Neural cell (in vitro differentiated cells): ENCODE measurements around the gene RAB17. TPM values are rescaled to one million over a fixed set of nuclear protein-coding genes. Genes with fewer than 3 reads are reported as not detected.

Experiments used
- H2AFZ ChIP-seq: fragments of 200-600, 300-800 bp; sonication (generic), shearing (Covaris generic); 2 replicates; pipeline ENCODE4 v1.6.0; 2014; ENCODE audit warnings: low read depth, mild to moderate bottlenecking, antibody characterized with exemption, low read length, moderate library complexity
- H3F3A ChIP-seq: fragments of 200-600 bp; shearing (Covaris generic); 2 replicates; pipeline ENCODE4 v1.6.1; 2016; ENCODE audit warnings: mild to moderate bottlenecking, moderate library complexity, mixed read lengths, antibody characterized with exemption, low read length; ENCODE audit not compliant: insufficient read depth, poor library complexity, severe bottlenecking
- H3K27ac ChIP-seq: fragments of 200-600, 300-800 bp; sonication (generic), shearing (Covaris generic); 2 replicates; pipeline ENCODE4 v1.5.1; 2014; ENCODE audit warnings: mild to moderate bottlenecking, low read length, moderate library complexity
- H3K27me3 ChIP-seq: fragments of 300-800, 200-600 bp; sonication (generic), shearing (Covaris generic); 2 replicates; pipeline ENCODE4 v1.6.0; 2014; ENCODE audit warnings: mild to moderate bottlenecking, low read depth, low read length, moderate library complexity; ENCODE audit not compliant: insufficient read depth
- H3K36me3 ChIP-seq: fragments of 300-800, 200-600 bp; sonication (generic), shearing (Covaris generic); 2 replicates; pipeline ENCODE4 v1.5.1; 2014; ENCODE audit warnings: mild to moderate bottlenecking, antibody characterized with exemption, low read length, moderate library complexity; ENCODE audit not compliant: insufficient read depth
- H3K4me2 ChIP-seq: fragments of 300-800, 200-600 bp; sonication (generic), shearing (Covaris generic); 2 replicates; pipeline ENCODE4 v1.6.0; 2014; ENCODE audit warnings: mild to moderate bottlenecking, low read length
- H3K4me3 ChIP-seq: fragments of 300-800, 200-600 bp; sonication (generic), shearing (Covaris generic); 2 replicates; pipeline ENCODE4 v1.5.1; 2014; ENCODE audit warnings: mild to moderate bottlenecking, low read length, moderate library complexity
- H3K79me2 ChIP-seq: fragments of 200-600 bp; shearing (Covaris generic); replicated peaks from 2 replicates; pipeline ENCODE4 v1.6.0; 2014; ENCODE audit warnings: mild to moderate bottlenecking, low read length, moderate library complexity; ENCODE audit not compliant: insufficient read depth
- H3K9ac ChIP-seq: fragments of 300-800, 200-600 bp; sonication (generic), shearing (Covaris generic); 2 replicates; pipeline ENCODE4 v1.6.1; 2016; ENCODE audit warnings: mild to moderate bottlenecking, low read length, mixed read lengths
- H3K9me2 ChIP-seq: fragments of 200-600 bp; shearing (Covaris generic); 2 replicates; pipeline ENCODE4 v1.6.1; 2016; ENCODE audit warnings: mild to moderate bottlenecking, low read length, mixed read lengths; ENCODE audit not compliant: insufficient read depth
- H3K9me3 ChIP-seq: fragments of 200-600, 300-800 bp; sonication (generic), shearing (Covaris generic); 2 replicates; pipeline ENCODE4 v1.6.1; 2016; ENCODE audit warnings: mild to moderate bottlenecking, mixed run types, low read length, moderate library complexity, mixed read lengths
- H4K20me1 ChIP-seq: fragments of 200-600 bp; shearing (Covaris generic); 2 replicates; pipeline ENCODE4 v1.6.1; 2016; ENCODE audit warnings: mild to moderate bottlenecking, mixed run types; ENCODE audit not compliant: insufficient read depth
- EP300 ChIP-seq: fragments of 450-650 bp; conservative IDR thresholded peaks from 2 replicates; pipeline ENCODE4 v1.6.1; 2014; ENCODE audit warnings: antibody characterized with exemption, mild to moderate bottlenecking, moderate library complexity; ENCODE audit not compliant: poor library complexity, severe bottlenecking
- EZH2 ChIP-seq: fragments of 200-600, 300-800 bp; shearing (Covaris generic), sonication (generic); IDR thresholded peaks from 2 replicates; pipeline ENCODE4 v1.6.1; 2014; ENCODE audit warnings: antibody characterized with exemption, low read length, borderline replicate concordance, mild to moderate bottlenecking; ENCODE audit not compliant: insufficient read depth, poor library complexity, severe bottlenecking
- MXI1 ChIP-seq: fragments of 450-650 bp; conservative IDR thresholded peaks from 2 replicates; pipeline ENCODE4 v1.6.1; 2014; ENCODE audit warnings: antibody characterized with exemption, mild to moderate bottlenecking; ENCODE audit not compliant: poor library complexity, severe bottlenecking
- POLR2AphosphoS5 ChIP-seq: IDR thresholded peaks from 2 replicates; pipeline ENCODE4 v1.6.1; 2012
- RAD21 ChIP-seq: fragments of 450-650 bp; conservative IDR thresholded peaks from 2 replicates; pipeline ENCODE4 v1.6.1; 2014; ENCODE audit warnings: antibody characterized with exemption, mild to moderate bottlenecking, moderate library complexity
- SMC3 ChIP-seq: fragments of 450-650 bp; conservative IDR thresholded peaks from 2 replicates; pipeline ENCODE4 v1.6.1; 2014; ENCODE audit warnings: antibody characterized with exemption, mild to moderate bottlenecking, moderate library complexity; ENCODE audit not compliant: poor library complexity
- TAF1 ChIP-seq: IDR thresholded peaks from 2 replicates; pipeline ENCODE4 v1.6.1; 2012; ENCODE audit warnings: low read depth
- polyA plus RNA-seq: library from polyadenylated mRNA; depleted of rRNA; stranded (reverse); fragments of >200 nt; gene quantifications from 2 replicates; pipeline ENCODE4 v1.2.3, GENCODE V29; 2014
- TF ChIP-seq, protein P1 (sequence below): fragments of 450-650 bp; IDR thresholded peaks from 2 replicates; pipeline ENCODE4 v1.5.1; 2014; ENCODE audit warnings: antibody characterized with exemption, mild to moderate bottlenecking, moderate library complexity; ENCODE audit not compliant: poor library complexity, severe bottlenecking
- TF ChIP-seq, protein P2 (sequence below): IDR thresholded peaks from 2 replicates; pipeline ENCODE4 v1.6.1; 2012; ENCODE audit warnings: borderline replicate concordance

Gene RAB17
- polyA plus RNA-seq, 1 donor from 2014 or later = not detected

DNA sequence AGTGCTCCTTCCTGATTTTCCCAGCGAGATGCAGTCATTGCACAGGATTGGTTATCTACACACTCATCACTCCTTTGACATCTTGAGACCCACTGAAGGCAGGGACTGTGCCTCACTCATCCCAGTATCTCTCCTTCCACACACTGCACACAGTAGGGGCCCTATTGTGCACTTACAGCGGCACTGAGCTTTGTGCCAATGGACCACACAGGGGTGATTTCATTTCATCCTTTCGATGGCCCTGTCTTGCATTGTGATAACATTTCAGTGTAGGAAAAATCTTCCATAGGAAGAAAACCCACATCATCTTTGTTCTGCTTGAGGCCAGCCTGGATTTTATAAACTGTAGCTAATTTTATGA lies 25.8 kb upstream of the RAB17 start:
- Histone ChIP-seq H3K9me3 (no peaks in the 10 kb centered on the region), H3F3A (no peaks in the 10 kb centered on the region), H3K4me3 (no peak overlapping the region), H3K36me3 (no peaks in the 10 kb centered on the region), H3K9ac (no peak overlapping the region), H3K27ac (no peak overlapping the region), H3K27me3 (no peaks in the 10 kb centered on the region), H2AFZ (no peak overlapping the region), H3K79me2 (no peaks in the 10 kb centered on the region), H3K9me2 (no peaks in the 10 kb centered on the region), H3K4me2 (no peak overlapping the region), H4K20me1 (no peaks in the 10 kb centered on the region)
- TF ChIP-seq EZH2 (no peak), SMC3 (no peak), MXI1 (no peak), POLR2AphosphoS5 (no peak), EP300 (no peak), RAD21 (no peak), TAF1 (no peak)
- TF ChIP-seq, protein P1, sequence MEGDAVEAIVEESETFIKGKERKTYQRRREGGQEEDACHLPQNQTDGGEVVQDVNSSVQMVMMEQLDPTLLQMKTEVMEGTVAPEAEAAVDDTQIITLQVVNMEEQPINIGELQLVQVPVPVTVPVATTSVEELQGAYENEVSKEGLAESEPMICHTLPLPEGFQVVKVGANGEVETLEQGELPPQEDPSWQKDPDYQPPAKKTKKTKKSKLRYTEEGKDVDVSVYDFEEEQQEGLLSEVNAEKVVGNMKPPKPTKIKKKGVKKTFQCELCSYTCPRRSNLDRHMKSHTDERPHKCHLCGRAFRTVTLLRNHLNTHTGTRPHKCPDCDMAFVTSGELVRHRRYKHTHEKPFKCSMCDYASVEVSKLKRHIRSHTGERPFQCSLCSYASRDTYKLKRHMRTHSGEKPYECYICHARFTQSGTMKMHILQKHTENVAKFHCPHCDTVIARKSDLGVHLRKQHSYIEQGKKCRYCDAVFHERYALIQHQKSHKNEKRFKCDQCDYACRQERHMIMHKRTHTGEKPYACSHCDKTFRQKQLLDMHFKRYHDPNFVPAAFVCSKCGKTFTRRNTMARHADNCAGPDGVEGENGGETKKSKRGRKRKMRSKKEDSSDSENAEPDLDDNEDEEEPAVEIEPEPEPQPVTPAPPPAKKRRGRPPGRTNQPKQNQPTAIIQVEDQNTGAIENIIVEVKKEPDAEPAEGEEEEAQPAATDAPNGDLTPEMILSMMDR = no peak
- TF ChIP-seq, protein P2, sequence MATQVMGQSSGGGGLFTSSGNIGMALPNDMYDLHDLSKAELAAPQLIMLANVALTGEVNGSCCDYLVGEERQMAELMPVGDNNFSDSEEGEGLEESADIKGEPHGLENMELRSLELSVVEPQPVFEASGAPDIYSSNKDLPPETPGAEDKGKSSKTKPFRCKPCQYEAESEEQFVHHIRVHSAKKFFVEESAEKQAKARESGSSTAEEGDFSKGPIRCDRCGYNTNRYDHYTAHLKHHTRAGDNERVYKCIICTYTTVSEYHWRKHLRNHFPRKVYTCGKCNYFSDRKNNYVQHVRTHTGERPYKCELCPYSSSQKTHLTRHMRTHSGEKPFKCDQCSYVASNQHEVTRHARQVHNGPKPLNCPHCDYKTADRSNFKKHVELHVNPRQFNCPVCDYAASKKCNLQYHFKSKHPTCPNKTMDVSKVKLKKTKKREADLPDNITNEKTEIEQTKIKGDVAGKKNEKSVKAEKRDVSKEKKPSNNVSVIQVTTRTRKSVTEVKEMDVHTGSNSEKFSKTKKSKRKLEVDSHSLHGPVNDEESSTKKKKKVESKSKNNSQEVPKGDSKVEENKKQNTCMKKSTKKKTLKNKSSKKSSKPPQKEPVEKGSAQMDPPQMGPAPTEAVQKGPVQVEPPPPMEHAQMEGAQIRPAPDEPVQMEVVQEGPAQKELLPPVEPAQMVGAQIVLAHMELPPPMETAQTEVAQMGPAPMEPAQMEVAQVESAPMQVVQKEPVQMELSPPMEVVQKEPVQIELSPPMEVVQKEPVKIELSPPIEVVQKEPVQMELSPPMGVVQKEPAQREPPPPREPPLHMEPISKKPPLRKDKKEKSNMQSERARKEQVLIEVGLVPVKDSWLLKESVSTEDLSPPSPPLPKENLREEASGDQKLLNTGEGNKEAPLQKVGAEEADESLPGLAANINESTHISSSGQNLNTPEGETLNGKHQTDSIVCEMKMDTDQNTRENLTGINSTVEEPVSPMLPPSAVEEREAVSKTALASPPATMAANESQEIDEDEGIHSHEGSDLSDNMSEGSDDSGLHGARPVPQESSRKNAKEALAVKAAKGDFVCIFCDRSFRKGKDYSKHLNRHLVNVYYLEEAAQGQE = no peak

DNA sequence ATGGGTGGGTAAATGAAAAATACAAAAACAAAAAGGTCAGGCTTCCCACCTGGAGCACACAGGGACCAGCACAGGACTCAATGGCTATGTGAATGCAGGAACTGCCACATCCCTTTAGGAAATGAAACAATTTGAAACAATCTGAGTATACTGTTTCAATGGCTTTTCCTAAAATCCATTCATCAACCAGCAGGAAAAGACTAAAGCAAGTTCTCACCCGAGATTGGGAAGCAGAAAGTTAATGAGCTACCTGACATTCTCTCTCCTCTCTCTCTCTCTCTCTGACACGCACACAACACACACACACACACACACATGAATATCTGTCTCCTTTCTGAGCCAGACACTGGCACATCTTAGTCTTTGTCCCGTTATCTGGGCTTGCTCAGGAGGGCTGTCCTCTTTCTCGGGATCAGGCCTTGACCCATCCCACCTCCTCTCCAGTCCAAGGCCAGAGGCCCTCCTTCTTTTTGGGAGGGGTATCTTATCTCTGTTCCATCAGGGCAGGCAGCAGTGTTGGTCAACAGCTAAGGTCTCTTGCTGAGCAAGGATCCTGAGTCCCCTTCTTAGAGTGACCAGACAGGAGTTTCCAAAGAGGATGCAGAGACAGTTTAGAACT lies 25.2 kb upstream of the RAB17 start:
- H3K9me3 ChIP-seq = no peaks in the 10 kb centered on the region
- no peak overlapping the region for H3K9ac ChIP-seq
- no peak overlapping the region for H3K4me2 ChIP-seq
- no peak overlapping the region for H3K4me3 ChIP-seq
- H3K27me3 ChIP-seq = no peaks in the 10 kb centered on the region
- no peaks in the 10 kb centered on the region for H3K36me3 ChIP-seq
- H4K20me1 ChIP-seq = no peaks in the 10 kb centered on the region
- no peak overlapping the region for H2AFZ ChIP-seq
- no peaks in the 10 kb centered on the region for H3F3A ChIP-seq
- H3K79me2 ChIP-seq = no peaks in the 10 kb centered on the region
- no peak overlapping the region for H3K27ac ChIP-seq
- no peaks in the 10 kb centered on the region for H3K9me2 ChIP-seq
- TF ChIP-seq POLR2AphosphoS5 (no peak), RAD21 (no peak), TAF1 (no peak), EP300 (no peak), EZH2 (no peak), MXI1 (no peak), SMC3 (no peak)
- TF ChIP-seq, protein P2 = no peak
- TF ChIP-seq, protein P1 = no peak
